GM21528 (cell line): ENCODE measurements around the gene BEND3.
A peak's percentile ranks its signal among the peaks of the same experiment; 100 is the strongest.
"Not testable (repeated sequence)": the region's sequence is repeated elsewhere in the genome, so short reads cannot be mapped to it uniquely, and the experiment has no call there.

ENCODE experiments used
- ATAC-seq: cut with Tn5 transposase; IDR thresholded peaks from one replicate; pipeline ENCODE4 v1.9.1; 2021; ENCODE audit warnings: mild to moderate bottlenecking, moderate library complexity; ENCODE audit not compliant: unreplicated experiment, low FRiP score

Gene BEND3

DNA sequence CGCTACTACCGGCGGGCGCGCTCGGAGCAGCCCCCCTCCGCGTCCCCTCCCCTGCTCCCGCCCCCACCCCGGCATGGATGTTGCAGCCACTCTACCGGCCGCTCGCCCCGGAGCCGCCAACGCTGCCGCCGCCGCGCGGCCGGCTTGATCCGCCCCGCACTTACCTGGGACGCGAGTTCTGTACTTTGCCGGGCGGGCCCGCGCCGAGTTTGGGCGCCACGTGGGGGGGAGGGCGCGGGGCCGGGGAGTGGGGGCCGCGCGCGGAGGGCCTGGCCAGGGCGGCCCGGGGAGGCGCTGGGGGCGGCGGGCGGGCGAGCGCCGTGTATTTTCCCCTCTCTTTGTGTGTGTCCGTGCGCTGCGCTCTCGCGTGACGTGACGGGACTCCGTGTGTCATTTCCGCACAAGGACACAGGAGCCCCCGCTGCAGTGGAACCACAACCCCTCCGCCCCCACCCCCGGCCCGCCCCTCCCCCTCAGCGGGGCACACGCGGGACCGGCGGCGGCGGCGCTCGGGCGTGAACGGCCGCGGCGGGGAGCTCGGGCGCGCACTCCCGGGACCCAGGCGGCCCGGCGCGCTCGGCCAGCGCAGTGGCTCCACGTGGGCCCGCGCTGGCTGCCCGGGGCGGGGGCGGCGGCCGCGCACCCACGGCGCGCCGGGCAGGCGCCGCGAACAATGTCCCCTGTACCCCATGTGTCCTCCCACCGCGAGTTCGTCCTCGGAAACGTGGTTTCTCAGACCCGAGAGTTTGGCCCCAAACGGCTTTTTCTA lies at the start of gene BEND3:
Gene BEND3 (minus strand): TSS at position 590 of the 769 bp plus-strand sequence. CDS start 16,230 bp downstream, outside the sequence.
- peak; percentile 32 for ATAC-seq

- not testable (repeated sequence) for ATAC-seq
These were observed 49.0 kb upstream of the BEND3 start for GRCh38 chr6:107164299-107164698.

- ATAC-seq = no peak
These were observed 46.2 kb upstream of the BEND3 start for GRCh38 chr6:107161521-107161920.

- ATAC-seq = no peak
These were observed 41.3 kb upstream of the BEND3 start for GRCh38 chr6:107156617-107157016.

- no peak for ATAC-seq
These were observed 39.5 kb upstream of the BEND3 start for GRCh38 chr6:107154801-107155160.

GRCh38 chr6:107154131-107154800 lies 39.0 kb upstream of the BEND3 start:
- ATAC-seq = no peak

- no peak for ATAC-seq
These were observed 37.5 kb upstream of the BEND3 start for GRCh38 chr6:107152638-107153430.

- ATAC-seq = no peak
These were observed 29.4 kb upstream of the BEND3 start for GRCh38 chr6:107144666-107145065.

DNA sequence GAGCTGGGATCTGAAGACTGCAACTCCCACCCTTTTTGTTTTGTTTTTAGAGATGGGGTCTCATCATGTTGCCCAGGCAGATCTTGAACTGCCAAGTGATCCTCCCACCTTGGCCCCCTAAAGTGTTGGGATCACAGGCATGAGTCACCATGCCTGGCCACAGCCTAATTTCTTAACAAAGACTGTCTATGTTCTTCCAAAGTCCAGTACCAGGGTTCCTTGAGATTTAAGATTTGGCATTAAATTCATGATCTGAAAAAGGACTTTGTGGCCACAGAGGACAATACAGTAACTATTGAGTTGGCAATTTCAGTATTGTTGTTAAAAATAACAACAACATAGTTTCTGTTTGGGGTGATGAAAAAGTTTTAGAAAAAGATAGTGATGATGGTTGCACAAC lies 28.7 kb upstream of the BEND3 start:
- no peak for ATAC-seq

- ATAC-seq = no peak
These were observed 25.3 kb upstream of the BEND3 start for GRCh38 chr6:107140581-107140980.

DNA sequence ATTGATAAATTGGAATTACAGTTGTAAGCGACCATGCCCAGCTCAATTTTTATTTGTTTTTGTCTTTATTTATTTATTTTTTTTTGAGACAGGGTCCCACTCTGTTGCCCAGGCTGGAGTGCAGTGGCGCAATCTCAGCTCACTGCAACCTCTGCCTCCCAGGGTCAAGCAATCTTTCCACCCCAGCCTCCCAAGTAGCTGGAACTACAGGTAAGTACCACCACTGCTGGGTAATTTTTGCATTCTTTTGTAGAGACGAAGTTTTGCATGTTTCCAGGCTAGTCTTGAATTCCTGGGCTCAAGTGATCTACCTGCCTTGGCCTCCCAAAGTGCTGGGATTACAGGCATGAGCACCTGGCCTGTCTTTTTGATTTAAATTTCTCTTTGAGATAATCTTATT lies 21.0 kb upstream of the BEND3 start:
- ATAC-seq = not testable (repeated sequence)

- ATAC-seq = not testable (repeated sequence)
These were observed 19.8 kb upstream of the BEND3 start for GRCh38 chr6:107135048-107135680.

GRCh38 chr6:107132330-107132954 lies 17.1 kb upstream of the BEND3 start:
- no peak for ATAC-seq

GRCh38 chr6:107129370-107129925 lies 14.1 kb upstream of the BEND3 start:
- ATAC-seq = no peak

DNA sequence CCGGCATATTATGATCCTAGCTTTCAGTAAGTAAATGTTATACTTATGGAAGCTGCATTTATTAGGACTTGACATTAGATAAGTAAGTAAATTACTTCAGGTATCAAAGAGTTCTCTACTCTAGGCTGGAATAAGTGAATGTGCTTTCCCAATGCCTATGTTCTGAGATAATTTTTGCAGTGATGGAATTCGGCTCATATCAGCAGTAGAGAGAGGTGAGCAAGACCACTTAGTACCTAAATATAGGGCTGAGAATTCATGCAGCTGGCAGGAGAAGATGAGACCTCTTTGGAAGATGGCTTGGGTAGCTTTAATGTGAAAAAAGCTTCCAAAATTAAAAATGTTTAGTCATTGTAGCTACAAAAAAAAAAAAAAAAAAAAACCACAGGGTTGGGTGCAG lies 13.3 kb upstream of the BEND3 start:
- ATAC-seq = no peak

GRCh38 chr6:107128175-107128574 lies 12.9 kb upstream of the BEND3 start:
- ATAC-seq = no peak

- ATAC-seq = no peak
These were observed 10.5 kb upstream of the BEND3 start for GRCh38 chr6:107125771-107126170.

- no peak for ATAC-seq
These were observed 9.6 kb upstream of the BEND3 start for GRCh38 chr6:107124934-107125348.

- ATAC-seq = no peak
These were observed 8.2 kb upstream of the BEND3 start for GRCh38 chr6:107123501-107123900.

DNA sequence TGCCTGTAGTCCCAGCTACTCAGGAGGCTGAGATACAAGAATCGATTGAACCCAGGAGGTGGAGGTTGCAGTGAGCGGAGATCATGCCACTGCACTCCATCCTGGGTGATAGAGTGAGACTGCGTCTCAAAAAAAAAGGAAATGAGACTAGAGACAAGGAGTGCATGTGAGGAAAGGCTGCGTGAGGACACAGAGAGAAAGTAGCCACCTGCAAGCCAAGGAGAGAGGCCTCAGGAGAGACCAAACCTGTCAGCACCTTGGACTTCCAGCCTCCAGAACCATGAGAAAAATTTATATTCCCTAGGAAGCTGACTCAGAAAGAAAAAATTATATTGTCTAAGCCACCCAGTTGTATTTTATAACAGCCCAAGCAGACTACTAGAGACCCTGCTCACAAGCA lies 7.4 kb upstream of the BEND3 start:
- ATAC-seq = no peak
